Naive thymus-derived CD8-positive, alpha-beta T cell (primary cell): ENCODE data around the gene AGAP1. TPM values are rescaled to one million over a fixed set of nuclear protein-coding genes. Genes with fewer than 3 reads are reported as not detected.

Experiments
- ATAC-seq, 2 donors: fragments of 150-1000 bp; cut with Tn5 transposase in 1 of 2; sonication (Bioruptor Pico), chemical (Tn5 transposase) in 1 of 2; 1 replicate in 1 of 2; 2 replicates in 1 of 2; pipeline ENCODE4 v1.10.0; 2021; ENCODE audit warnings: mild to moderate bottlenecking in 2 of 2, moderate library complexity in 2 of 2
- POLR2A ChIA-PET: fragments of 350-600 bp; sonication (Branson Sonifier 250); formaldehyde crosslinking; loops from one replicate; lab custom pipeline; 2021; ENCODE audit warnings: antibody characterized with exemption; lab: Charles Lee
- DNase-seq, 10 donors: peaks; one replicate each; pipeline versions ENCODE4 v3.0.0 to v3.0.0-alpha.2; 2020 to 2022
- H3K27ac Mint-ChIP-seq, 10 donors: one replicate each; pipeline ENCODE4 v1.8.0; 2020 to 2022; ENCODE audit warnings: mild to moderate bottlenecking in 10 of 10, mixed read lengths in 10 of 10, moderate library complexity in 4 of 10, inconsistent platforms in 1 of 10
- H3K27me3 Mint-ChIP-seq, 5 donors: one replicate each; pipeline ENCODE4 v1.8.0; 2021 to 2022; ENCODE audit warnings: mixed read lengths in 5 of 5
- H3K36me3 Mint-ChIP-seq, 3 donors: one replicate each; pipeline ENCODE4 v1.8.0; 2020 to 2022; ENCODE audit warnings: mixed read lengths in 3 of 3, mild to moderate bottlenecking in 2 of 3, inconsistent platforms in 1 of 3
- H3K4me1 Mint-ChIP-seq, 4 donors: one replicate each; pipeline ENCODE4 v1.8.0; 2021 to 2022; ENCODE audit warnings: mixed read lengths in 4 of 4
- H3K4me3 Mint-ChIP-seq, 10 donors: one replicate each; pipeline ENCODE4 v1.8.0; 2020 to 2022; ENCODE audit warnings: mild to moderate bottlenecking in 10 of 10, mixed read lengths in 10 of 10, moderate library complexity in 6 of 10, inconsistent platforms in 1 of 10
- H3K9me3 Mint-ChIP-seq, 9 donors: one replicate each; pipeline ENCODE4 v1.8.0; 2020 to 2022; ENCODE audit warnings: mixed read lengths in 9 of 9, mild to moderate bottlenecking in 3 of 9, inconsistent platforms in 1 of 9, moderate library complexity in 1 of 9
- polyA plus RNA-seq, 3 donors: library from polyadenylated mRNA; unstranded; fragments of 300-500 nt; fragmentation: Illumina TruSeq; gene quantifications; one replicate each; pipeline ENCODE4 v1.2.3, GENCODE V29; 2021
- total RNA-seq, 8 experiments: library from RNA in 2 of 8; stranded (reverse) in 2 of 8; gene quantifications; one replicate each; pipeline ENCODE4 v1.2.3 and lab custom pipeline; 2021 to 2026

Gene AGAP1
- total and polyA plus RNA-seq, 5 experiments from 2014 or later: 0.03 to 0.52 (median 0.29) TPM; not detected in 1

DNA sequence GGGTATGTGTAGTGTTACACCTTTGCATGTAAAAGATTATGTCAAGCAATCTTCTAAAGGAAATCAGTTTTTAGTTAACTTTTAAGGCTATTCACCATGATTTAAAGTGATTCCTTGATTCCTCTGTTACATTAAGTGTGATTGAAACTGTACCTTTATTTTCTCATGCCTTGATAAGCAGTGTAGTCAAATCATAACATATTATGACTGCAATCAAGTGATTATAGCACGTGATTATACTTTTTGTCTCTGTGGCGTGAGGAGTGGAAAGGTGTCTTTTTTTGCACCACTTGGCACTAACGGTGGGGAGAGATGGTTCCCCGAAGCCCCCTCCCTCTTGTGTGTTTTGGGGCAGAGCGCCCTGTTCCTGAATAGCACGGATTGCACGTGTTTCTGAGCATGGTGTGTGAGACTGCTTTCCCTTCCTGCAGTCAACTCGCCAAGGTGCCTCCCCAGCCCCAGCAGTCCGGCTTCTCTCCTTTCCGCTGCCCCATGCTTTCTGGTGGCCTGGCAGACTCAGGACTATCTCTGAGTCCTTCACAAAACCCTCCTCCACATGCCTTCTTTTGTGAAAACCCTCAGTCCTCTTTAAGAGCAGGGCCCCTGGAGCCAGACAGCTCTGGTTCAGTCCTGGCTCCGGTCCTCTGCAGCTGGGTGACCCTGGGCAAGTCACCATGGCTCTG is 68.4 kb downstream of the AGAP1 start:
- no peak for ATAC-seq
- no peak overlapping the region for H3K27ac Mint-ChIP-seq
- H3K4me3 Mint-ChIP-seq: no peak overlapping the region
- peaks cover 0 to 2% (median 0%) of the 10 kb centered on the region in 4 donors for H3K4me1 Mint-ChIP-seq
- H3K36me3 Mint-ChIP-seq: no peaks in the 10 kb centered on the region
- no peaks in the 10 kb centered on the region for H3K9me3 Mint-ChIP-seq
- POLR2A ChIA-PET: no interaction called here
- peaks cover 6 to 32% (median 16%) of the 10 kb centered on the region in 5 donors for H3K27me3 Mint-ChIP-seq
- no peak for DNase-seq

DNA sequence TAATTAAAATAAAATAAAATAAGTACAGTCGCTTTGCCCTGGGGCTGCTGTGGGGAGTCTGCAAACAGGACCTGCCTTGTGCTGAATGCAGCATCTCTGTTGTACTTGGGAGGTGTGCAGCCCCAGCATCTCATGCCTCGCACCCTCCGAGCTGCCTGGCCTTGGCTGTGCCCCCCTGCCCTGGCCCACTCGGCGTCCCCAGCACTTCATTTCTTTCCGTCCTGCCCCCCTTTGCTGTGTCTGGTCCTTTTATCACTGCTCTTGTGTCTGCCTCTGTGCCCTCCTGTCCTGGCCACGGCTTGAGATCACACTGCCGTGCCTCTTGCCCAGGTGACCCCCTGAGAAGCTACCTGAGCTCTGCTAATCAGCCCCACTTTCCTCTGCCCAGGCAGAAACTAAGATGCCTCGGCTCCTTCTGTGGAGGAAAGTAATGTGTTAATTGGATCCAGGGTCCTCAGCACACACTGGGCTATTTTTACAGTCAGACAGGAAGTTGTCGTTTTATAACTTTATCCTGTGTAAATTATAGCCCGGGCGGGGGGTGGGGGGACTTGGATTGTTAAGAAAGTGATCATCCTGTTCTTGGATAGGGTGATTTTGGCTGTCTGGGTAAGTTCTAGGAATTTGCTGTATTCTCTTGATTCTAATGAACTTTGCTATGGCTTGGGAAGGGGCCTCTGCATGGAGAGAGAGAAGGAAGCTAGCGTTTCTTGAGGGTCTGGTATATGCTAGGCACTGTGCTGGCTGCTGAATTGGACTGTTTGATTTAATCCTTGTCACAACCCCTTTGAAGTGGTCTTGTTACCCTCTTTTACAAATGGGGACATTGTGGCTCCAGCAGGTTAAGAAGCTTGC is 69.4 kb downstream of the AGAP1 start:
- H3K9me3 Mint-ChIP-seq: peaks cover 0 to 2% (median 0%) of the 10 kb centered on the region in 9 donors
- DNase-seq: no peak
- POLR2A ChIA-PET: no interaction called here
- no peak overlapping the region for H3K27ac Mint-ChIP-seq
- no peaks in the 10 kb centered on the region for H3K36me3 Mint-ChIP-seq
- ATAC-seq: no peak
- H3K27me3 Mint-ChIP-seq: peaks cover 8 to 43% (median 23%) of the 10 kb centered on the region in 5 donors
- H3K4me3 Mint-ChIP-seq: no peak overlapping the region
- peaks cover 0 to 2% (median under 1%) of the 10 kb centered on the region in 4 donors for H3K4me1 Mint-ChIP-seq

DNA sequence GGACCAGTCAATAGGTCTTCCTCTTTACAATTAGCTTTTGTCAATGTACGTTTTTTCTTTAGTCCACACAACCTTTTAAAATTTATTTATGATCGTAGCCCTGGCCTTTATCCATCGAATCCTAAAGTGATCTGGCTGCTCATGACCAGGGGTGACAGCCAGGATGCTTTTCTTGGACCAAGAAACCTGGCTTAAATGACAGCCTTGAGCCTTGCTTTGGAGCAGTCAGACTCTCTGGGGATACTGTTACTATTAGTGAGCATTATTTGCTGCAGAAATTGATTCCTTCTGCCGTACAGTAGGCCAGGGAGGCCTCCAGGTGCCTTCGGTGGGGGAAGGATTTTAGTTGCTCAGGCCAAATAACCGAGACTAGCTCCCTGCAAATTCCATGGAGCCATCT is 70.2 kb downstream of the AGAP1 start:
- Mint-ChIP-seq H3K4me1 (peaks cover 0 to 2% (median under 1%) of the 10 kb centered on the region in 4 donors), H3K9me3 (peaks cover 0 to 9% (median 2%) of the 10 kb centered on the region in 9 donors), H3K27me3 (peaks cover 8 to 45% (median 22%) of the 10 kb centered on the region in 5 donors), H3K27ac (no peak overlapping the region), H3K4me3 (no peak overlapping the region), H3K36me3 (no peaks in the 10 kb centered on the region)
- no peak for ATAC-seq
- DNase-seq: no peak
- POLR2A ChIA-PET: no interaction called here

DNA sequence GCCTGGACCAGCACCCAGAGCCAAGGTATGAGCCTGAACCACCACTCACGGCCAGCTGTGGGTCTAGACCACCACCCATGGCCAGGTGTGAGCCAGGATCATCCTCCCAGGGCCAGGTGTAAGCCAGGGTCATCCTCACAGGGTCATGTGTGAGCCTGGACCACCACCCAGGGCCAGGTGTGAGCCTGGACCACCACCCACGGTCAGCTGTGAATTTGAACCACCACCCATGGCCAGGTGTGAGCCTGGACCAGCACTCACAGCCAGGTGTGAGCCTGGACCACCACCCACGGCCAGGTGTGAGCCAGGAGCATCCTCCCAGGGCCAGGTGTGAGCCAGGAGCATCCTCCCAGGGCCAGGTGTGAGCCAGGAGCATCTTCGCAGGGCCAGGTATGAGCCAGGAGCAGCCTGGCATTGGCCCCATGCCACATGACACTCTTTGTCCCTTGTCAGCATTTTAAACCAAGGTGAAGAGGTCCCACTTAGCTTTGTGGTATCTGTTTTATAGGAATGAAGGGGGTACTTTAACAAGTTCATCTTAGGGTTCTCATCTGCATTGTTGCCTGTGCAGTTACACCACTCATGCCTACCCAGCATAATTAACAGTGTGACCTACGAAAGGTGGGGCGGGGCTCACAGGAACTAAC is 71.2 kb downstream of the AGAP1 start:
- no peaks in the 10 kb centered on the region for H3K36me3 Mint-ChIP-seq
- POLR2A ChIA-PET: no interaction called here
- no peak overlapping the region for H3K4me3 Mint-ChIP-seq
- ATAC-seq (no peak), DNase-seq (no peak)
- H3K4me1 Mint-ChIP-seq: peaks cover 0 to 2% (median under 1%) of the 10 kb centered on the region in 4 donors
- peaks cover 8 to 45% (median 22%) of the 10 kb centered on the region in 5 donors for H3K27me3 Mint-ChIP-seq
- H3K9me3 Mint-ChIP-seq: peaks cover 0 to 9% (median 2%) of the 10 kb centered on the region in 9 donors
- H3K27ac Mint-ChIP-seq: no peak overlapping the region

DNA sequence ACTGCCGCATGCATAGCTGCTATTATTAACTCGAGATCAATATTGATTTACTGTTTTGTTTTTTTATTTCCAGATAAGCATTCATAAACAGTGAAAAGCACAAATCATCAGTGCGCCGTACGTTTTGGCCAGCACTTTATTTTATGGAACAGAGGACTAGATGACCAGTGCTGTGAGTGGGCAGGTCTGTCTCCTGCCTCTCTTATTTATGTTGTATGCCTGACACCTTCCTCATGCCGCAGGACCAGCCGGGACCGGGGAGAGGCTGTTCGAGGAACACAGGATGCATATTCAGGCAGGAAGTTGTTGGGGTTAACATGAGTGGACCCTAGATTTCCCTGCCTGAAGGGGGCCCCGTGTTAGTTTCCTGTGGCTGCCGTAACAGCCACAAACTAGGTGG is 72.6 kb downstream of the AGAP1 start:
- Mint-ChIP-seq H3K4me3 (no peak overlapping the region), H3K36me3 (no peaks in the 10 kb centered on the region), H3K27ac (peak overlapping the region in 1 of 10 donors; percentile 49), H3K9me3 (peaks cover 0 to 9% (median 2%) of the 10 kb centered on the region in 9 donors), H3K4me1 (peaks cover 0 to 2% (median under 1%) of the 10 kb centered on the region in 4 donors), H3K27me3 (peaks cover 8 to 45% (median 22%) of the 10 kb centered on the region in 5 donors)
- no peak for ATAC-seq
- POLR2A ChIA-PET: no interaction called here
- DNase-seq: no peak

DNA sequence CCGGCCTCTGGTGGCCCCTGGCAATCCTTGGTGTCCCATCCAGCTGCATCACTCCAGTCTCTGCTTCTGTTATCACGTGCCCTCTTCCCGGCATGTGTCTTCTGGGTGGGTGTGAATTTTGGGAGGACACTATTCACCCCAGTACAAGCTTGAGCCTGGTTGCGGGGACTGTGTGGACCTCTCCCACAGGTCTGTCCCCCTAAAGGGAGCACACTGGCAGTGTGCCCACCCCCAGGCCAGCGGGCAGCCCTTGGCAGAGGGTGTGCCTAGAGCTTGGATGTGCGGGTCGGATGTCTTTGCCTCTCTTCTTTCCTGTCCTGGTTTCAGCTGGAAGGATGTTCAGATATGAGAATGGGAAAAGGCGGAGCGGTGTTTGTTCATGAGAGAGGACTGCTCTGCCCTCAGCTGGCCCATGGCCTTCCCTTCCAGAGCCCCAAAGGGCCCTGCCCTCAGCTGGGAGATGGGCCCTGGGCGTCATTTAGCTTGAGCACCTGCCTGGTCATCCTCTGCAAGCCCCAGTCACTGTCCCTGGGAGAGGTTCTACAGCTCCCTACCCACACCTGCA is 73.2 kb downstream of the AGAP1 start:
- H3K36me3 Mint-ChIP-seq: no peaks in the 10 kb centered on the region
- POLR2A ChIA-PET: no interaction called here

DNA sequence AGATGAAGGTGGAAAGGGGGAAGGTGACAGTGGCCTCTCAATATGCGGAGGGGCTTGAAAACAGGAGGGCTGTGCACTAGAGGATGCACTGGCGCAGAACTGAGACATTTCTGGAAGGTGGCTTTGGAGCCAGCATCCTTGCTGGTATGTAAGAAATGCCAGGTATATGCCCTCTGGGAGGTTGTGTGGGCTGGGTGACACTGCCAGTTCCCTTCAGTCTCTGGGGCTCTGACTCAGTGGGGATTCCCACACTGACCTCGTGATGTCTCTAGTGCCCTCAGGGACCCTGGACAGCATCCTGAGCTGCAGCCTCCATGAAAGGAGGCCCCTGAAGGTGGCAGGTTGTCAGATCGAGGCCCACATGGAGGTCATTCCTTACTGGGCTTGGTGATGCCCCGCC is 74.0 kb downstream of the AGAP1 start:
- H3K36me3 Mint-ChIP-seq: no peaks in the 10 kb centered on the region
- H3K4me3 Mint-ChIP-seq: no peak overlapping the region
- no peak overlapping the region for H3K27ac Mint-ChIP-seq
- H3K9me3 Mint-ChIP-seq: peaks cover 0 to 9% (median 2%) of the 10 kb centered on the region in 9 donors
- no peak for ATAC-seq
- peaks cover 8 to 48% (median 22%) of the 10 kb centered on the region in 5 donors for H3K27me3 Mint-ChIP-seq
- POLR2A ChIA-PET: no interaction called here
- DNase-seq: no peak
- H3K4me1 Mint-ChIP-seq: peaks cover 0 to 2% (median under 1%) of the 10 kb centered on the region in 4 donors

More for the DNA sequence above, 73.2 kb downstream of the AGAP1 start:
- Mint-ChIP-seq H3K4me3 (no peak overlapping the region), H3K27ac (no peak overlapping the region), H3K9me3 (peaks cover 0 to 9% (median 2%) of the 10 kb centered on the region in 9 donors), H3K4me1 (peaks cover 0 to 2% (median under 1%) of the 10 kb centered on the region in 4 donors), H3K27me3 (peaks cover 8 to 46% (median 22%) of the 10 kb centered on the region in 5 donors)
- ATAC-seq (no peak), DNase-seq (no peak)

DNA sequence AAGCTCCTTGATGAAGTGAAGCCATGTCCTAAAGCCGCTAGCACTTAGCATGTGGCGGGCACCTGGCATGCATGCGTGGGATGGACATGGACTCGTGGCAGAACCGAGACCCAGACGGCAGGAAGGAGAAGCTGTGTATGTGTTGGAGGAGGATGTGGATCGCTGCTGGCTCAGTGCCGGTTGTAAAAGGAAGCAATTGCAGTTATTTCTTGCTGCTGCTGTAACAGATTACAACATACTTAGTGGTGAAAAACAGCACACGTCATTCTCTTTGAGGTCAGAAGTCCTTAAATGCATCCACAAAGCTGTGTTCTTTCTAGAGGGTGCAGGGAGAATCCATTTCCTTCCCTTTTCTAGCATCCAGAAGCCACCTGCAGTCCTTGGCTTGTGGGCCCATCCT is 74.6 kb downstream of the AGAP1 start:
- POLR2A ChIA-PET: no interaction called here
- peaks cover 0 to 9% (median 2%) of the 10 kb centered on the region in 9 donors for H3K9me3 Mint-ChIP-seq
- no peaks in the 10 kb centered on the region for H3K36me3 Mint-ChIP-seq
- DNase-seq (no peak), ATAC-seq (no peak)
- H3K27ac Mint-ChIP-seq: no peak overlapping the region
- H3K27me3 Mint-ChIP-seq: peaks cover 8 to 43% (median 18%) of the 10 kb centered on the region in 5 donors
- H3K4me3 Mint-ChIP-seq: no peak overlapping the region
- peaks cover 0 to 2% (median under 1%) of the 10 kb centered on the region in 4 donors for H3K4me1 Mint-ChIP-seq

DNA sequence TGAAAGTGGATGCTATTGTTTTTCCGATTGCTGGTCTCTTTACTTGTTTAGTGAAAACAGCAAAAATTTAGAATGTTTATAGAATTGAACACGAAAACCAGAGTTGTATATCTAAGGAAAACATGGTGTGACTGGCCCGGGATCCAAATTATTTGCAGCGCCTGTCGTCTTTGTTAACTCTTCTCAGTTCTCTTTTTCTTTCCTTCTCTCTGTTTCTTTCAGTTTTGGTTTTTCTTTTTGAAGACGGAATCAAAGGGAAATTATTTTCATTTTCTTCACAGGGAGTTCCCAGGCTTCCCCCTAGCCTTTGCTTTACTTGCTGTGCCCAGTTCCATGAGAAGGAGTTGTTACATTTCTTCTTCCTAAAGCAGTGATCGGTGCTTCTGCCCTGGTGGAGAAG is 76.0 kb downstream of the AGAP1 start:
- peaks cover 0 to 9% (median 2%) of the 10 kb centered on the region in 9 donors for H3K9me3 Mint-ChIP-seq
- ATAC-seq (no peak), DNase-seq (no peak)
- H3K36me3 Mint-ChIP-seq: no peaks in the 10 kb centered on the region
- no peak overlapping the region for H3K27ac Mint-ChIP-seq
- POLR2A ChIA-PET: no interaction called here
- H3K4me1 Mint-ChIP-seq: peaks cover 0 to 2% (median 0%) of the 10 kb centered on the region in 4 donors
- H3K4me3 Mint-ChIP-seq: no peak overlapping the region
- peaks cover 6 to 37% (median 16%) of the 10 kb centered on the region in 5 donors for H3K27me3 Mint-ChIP-seq

DNA sequence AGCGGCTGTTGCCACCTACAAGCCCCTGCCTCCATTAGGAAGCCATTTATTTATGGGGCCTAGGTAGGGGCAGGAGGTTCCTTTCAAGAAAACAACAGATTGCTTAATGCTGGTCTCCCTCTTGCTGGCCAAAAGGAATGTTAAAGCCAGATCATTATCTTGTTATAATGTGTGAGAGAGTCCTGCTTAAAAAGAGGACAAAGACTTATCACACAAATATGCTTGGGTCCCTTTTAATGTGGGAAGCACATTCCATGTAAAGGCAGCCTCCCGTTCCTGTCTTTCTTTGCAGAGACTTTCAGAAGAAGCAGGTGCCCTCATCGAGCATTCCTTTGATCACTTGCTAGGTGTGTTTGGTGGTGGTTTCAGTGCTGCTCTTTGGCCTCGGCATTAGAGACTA is 76.4 kb downstream of the AGAP1 start:
- ATAC-seq: no peak
- Mint-ChIP-seq H3K27me3 (peaks cover 6 to 37% (median 16%) of the 10 kb centered on the region in 5 donors), H3K27ac (no peak overlapping the region)

DNA sequence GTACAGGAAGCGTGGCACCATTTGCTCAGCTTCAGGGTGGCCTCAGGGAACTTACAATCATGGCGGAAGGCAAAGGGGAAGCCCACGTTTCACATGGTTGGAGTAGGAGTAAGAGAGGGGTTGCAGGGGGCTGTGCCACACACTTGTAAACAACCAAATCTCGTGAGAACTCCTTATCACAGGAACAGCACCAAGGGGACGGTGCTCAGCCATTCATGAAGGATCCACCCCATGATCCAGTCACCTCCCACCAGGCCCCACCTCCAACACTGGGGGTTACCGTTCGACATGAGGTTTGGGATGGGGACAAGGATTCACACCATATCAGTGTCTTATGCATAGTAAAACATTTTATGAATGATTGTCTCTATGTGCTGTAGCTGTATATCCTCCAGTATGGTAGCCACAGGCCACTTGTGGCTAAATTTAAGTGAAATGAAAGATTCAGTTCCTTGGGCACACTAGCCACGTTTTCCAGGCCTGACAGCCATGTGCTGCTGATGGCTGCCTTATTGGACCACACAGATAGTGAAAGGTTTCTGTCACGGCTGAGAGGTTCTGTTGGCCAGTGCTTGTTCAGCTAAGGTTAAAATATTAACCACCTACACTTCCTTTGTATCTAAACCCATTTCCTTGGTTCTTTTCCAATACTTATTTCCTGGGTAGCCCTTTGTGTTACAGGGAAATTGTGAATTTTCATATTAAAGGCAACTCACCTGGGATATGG is 77.3 kb downstream of the AGAP1 start:
- Mint-ChIP-seq H3K9me3 (peaks cover 0 to 9% (median 2%) of the 10 kb centered on the region in 9 donors), H3K27me3 (peaks cover 6 to 34% (median 16%) of the 10 kb centered on the region in 5 donors), H3K4me3 (no peak overlapping the region), H3K4me1 (peaks cover 0 to 2% (median 0%) of the 10 kb centered on the region in 4 donors), H3K36me3 (no peaks in the 10 kb centered on the region), H3K27ac (no peak overlapping the region)
- POLR2A ChIA-PET: no interaction called here
- ATAC-seq (no peak), DNase-seq (no peak)

More for the DNA sequence above, 76.4 kb downstream of the AGAP1 start:
- no peaks in the 10 kb centered on the region for H3K36me3 Mint-ChIP-seq
- POLR2A ChIA-PET: no interaction called here
- peaks cover 0 to 9% (median 2%) of the 10 kb centered on the region in 9 donors for H3K9me3 Mint-ChIP-seq
- H3K4me3 Mint-ChIP-seq: no peak overlapping the region
- no peak for DNase-seq
- peaks cover 0 to 2% (median 0%) of the 10 kb centered on the region in 4 donors for H3K4me1 Mint-ChIP-seq

DNA sequence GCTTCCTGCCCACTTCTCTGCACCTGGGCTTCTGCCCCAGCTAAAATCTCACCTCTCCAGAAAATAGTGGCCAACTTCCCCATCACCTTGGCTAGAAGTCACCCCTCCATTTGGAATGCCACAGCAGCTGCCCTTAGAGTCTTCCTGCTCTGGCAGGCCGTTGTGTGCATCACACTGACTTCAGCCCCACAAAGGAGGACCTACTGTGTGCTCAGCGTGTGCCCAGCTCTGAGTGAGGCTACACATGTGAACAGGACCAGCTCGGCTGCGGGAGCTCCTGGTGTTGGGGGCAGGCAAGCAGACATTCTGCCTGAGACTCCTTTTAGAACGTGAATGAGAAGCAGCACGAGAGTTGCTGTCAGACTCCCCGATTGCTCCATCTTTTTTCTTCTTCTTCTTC is 78.7 kb downstream of the AGAP1 start:
- POLR2A ChIA-PET: no interaction called here
- DNase-seq (no peak), ATAC-seq (no peak)
- peak overlapping the region in 1 of 10 donors; percentile 86 for H3K27ac Mint-ChIP-seq
- H3K4me1 Mint-ChIP-seq: no peaks in the 10 kb centered on the region
- H3K36me3 Mint-ChIP-seq: no peaks in the 10 kb centered on the region
- H3K27me3 Mint-ChIP-seq: peaks cover 1 to 28% (median 8%) of the 10 kb centered on the region in 5 donors
- H3K9me3 Mint-ChIP-seq: peaks cover 0 to 9% (median 2%) of the 10 kb centered on the region in 9 donors
- H3K4me3 Mint-ChIP-seq: no peak overlapping the region
